Activated B cell treated with CpG ODN at 0.5 μM for 24 hours (primary cell): ENCODE results near the gene HEXD. TPM values are rescaled to one million over a fixed set of nuclear protein-coding genes. Genes with fewer than 3 reads are reported as not detected.
"Not testable (repeated sequence)": the region's sequence is repeated elsewhere in the genome, so short reads cannot be mapped to it uniquely, and the experiment has no call there.

ENCODE experiments used
- ATAC-seq: fragments of 200-7000 bp; cut with Tn5 transposase; one replicate; pipeline ENCODE4 v1.10.0; 2021; ENCODE audit warnings: low read depth, mild to moderate bottlenecking, moderate library complexity
- CTCF ChIA-PET: fragments of 350-600 bp; sonication (Branson Sonifier 250); formaldehyde crosslinking; loops from one replicate; lab custom pipeline; 2021; ENCODE audit warnings: antibody characterized with exemption; lab: Charles Lee
- POLR2A ChIA-PET: fragments of 350-600 bp; sonication (Branson Sonifier 250); formaldehyde crosslinking; loops from one replicate; lab custom pipeline; 2021; ENCODE audit warnings: antibody characterized with exemption; lab: Charles Lee
- DNase-seq: peaks from one replicate; pipeline ENCODE4 v3.0.0; 2022
- H3K27ac Mint-ChIP-seq: one replicate; pipeline ENCODE4 v1.8.0; 2020; ENCODE audit warnings: mixed read lengths
- H3K27me3 Mint-ChIP-seq: one replicate; pipeline ENCODE4 v1.8.0; 2021; ENCODE audit warnings: mixed read lengths
- H3K36me3 Mint-ChIP-seq: one replicate; pipeline ENCODE4 v1.8.0; 2021; ENCODE audit warnings: low read depth, mixed read lengths
- H3K4me1 Mint-ChIP-seq: one replicate; pipeline ENCODE4 v1.8.0; 2021; ENCODE audit warnings: mixed read lengths
- H3K4me3 Mint-ChIP-seq: one replicate; pipeline ENCODE4 v1.8.0; 2020; ENCODE audit warnings: mild to moderate bottlenecking, mixed read lengths
- H3K9me3 Mint-ChIP-seq: one replicate; pipeline ENCODE4 v1.8.0; 2020; ENCODE audit warnings: mixed read lengths
- intact Hi-C: fragments of 100-400 bp; cut with micrococcal nuclease; formaldehyde crosslinking; loops from one replicate; pipeline ENCODE4 v1.15.1; 2024
- total RNA-seq: library from RNA; stranded (reverse); gene quantifications from 2 replicates; pipeline ENCODE4 v1.2.3, GENCODE V29; 2022
- TF ChIP-seq, protein P1 (sequence below): fragments of 200-600 bp; IDR thresholded peaks from one replicate; pipeline ENCODE4 v1.8.0; 2022; ENCODE audit warnings: antibody characterized with exemption, mild to moderate bottlenecking

The HEXD gene
- total RNA-seq, 1 donor from 2014 or later = 88.8 TPM

DNA sequence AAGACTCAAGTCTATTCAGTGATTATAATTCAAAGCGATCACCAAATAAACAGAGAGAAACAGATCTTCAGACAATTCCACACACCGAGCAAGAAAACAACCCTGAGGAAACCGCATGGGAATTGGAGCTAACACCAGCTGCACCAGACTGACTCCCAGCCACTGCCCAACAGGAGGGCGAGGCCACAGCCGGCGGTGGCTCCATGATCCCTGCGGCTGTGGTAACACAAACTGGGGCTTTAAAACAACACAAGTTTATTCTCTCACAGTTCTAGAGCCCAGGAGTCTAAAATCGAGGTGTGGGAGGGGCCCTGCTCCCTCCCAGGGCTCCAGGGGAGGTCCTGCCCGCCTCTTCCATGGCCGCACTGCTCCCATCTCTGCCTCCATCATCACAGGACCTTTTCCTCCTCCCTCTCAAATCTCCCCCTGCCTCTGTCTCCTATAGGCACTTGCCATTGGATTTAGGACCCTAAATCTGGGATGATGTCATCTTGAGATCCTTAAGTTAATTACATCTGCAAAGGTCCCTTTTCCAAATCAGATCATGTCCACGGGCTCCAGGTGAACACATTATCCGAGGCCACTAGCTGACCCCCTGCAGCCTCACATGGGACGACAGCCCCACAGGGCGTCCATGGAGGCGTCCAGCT is 9.7 kb upstream of the HEXD start:
- no peak overlapping the region for H3K4me3 Mint-ChIP-seq
- TF ChIP-seq, protein P1, sequence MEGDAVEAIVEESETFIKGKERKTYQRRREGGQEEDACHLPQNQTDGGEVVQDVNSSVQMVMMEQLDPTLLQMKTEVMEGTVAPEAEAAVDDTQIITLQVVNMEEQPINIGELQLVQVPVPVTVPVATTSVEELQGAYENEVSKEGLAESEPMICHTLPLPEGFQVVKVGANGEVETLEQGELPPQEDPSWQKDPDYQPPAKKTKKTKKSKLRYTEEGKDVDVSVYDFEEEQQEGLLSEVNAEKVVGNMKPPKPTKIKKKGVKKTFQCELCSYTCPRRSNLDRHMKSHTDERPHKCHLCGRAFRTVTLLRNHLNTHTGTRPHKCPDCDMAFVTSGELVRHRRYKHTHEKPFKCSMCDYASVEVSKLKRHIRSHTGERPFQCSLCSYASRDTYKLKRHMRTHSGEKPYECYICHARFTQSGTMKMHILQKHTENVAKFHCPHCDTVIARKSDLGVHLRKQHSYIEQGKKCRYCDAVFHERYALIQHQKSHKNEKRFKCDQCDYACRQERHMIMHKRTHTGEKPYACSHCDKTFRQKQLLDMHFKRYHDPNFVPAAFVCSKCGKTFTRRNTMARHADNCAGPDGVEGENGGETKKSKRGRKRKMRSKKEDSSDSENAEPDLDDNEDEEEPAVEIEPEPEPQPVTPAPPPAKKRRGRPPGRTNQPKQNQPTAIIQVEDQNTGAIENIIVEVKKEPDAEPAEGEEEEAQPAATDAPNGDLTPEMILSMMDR = no peak
- CTCF ChIA-PET = no interaction called here
- POLR2A ChIA-PET = no interaction called here
- intact Hi-C loops = no loop called here
- no peak overlapping the region for H3K27ac Mint-ChIP-seq
- peaks cover 44% of the 10 kb centered on the region for H3K36me3 Mint-ChIP-seq
- H3K4me1 Mint-ChIP-seq = peaks cover 15% of the 10 kb centered on the region
- H3K9me3 Mint-ChIP-seq = no peaks in the 10 kb centered on the region
- no peaks in the 10 kb centered on the region for H3K27me3 Mint-ChIP-seq
- no peak for DNase-seq
- no peak for ATAC-seq

DNA sequence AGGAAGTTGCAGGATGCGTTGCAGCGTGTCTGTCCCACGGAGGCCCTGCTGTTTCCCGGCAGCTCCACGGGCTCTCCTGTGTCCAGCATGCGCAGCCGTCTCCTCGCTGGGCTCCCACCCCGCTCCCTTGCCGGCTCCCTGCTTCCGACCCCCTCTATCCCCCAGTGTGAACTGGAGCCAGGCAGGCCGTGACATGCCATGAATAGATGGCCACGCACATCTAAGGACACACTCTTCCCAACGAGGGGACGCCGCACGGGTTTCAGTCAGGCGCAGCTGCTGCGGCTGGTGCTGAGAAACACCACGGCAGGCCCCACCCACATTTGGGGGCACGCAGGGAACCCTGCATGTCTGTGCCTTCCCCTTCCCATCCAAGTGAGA is 9.2 kb upstream of the HEXD start:
- Mint-ChIP-seq H3K9me3 (no peaks in the 10 kb centered on the region), H3K4me3 (no peak overlapping the region)
- no peak for DNase-seq

DNA sequence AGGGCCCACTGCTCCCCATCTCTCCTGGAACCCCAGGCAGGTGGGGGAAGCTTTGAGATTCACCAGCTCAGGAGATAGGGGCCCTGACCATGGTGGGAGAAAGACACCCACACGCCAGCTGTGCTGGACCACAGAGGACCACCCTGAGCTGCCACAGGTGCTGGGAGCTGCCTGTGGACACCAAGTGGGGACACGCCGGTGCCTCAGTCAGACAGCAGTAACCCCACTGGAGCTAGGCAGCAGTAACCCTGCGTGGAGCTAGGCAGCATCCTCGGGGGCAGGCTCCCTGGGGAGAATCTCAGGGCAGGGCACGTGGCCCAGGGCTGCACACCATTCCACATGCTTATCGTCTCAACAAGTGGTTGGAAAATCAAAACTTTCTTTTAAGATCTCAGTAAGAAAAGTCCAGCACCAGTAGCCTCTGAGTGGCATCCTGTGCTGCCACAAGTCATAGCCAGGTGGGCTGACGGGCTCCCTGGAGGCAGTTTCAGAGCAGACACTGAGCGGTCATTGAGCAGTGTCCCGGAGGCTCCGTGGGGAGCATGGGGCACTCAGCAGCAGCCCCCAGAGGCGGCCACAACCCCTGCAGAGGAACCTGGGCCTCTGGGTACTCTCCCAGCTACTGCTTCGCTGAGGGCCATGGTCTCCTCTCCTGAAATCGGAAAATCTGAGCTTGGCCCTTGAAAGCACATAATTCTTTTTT is 8.0 kb upstream of the HEXD start:
- H3K36me3 Mint-ChIP-seq = peaks cover 41% of the 10 kb centered on the region
- intact Hi-C loops = no loop called here
- H3K27ac Mint-ChIP-seq = no peak overlapping the region
- H3K4me1 Mint-ChIP-seq = peaks cover 25% of the 10 kb centered on the region
- no peak for DNase-seq
- CTCF ChIA-PET = no interaction called here
- H3K4me3 Mint-ChIP-seq = no peak overlapping the region
- no peaks in the 10 kb centered on the region for H3K27me3 Mint-ChIP-seq
- ATAC-seq = no peak
- POLR2A ChIA-PET = interaction anchor here (0.5 kb wide), 1 partner anchor 537 kb away, joined by 17 read pairs; no protein-coding TSS in a partner anchor
- H3K9me3 Mint-ChIP-seq = no peaks in the 10 kb centered on the region
- TF ChIP-seq, protein P1 = no peak

More for the DNA sequence above, 9.2 kb upstream of the HEXD start:
- TF ChIP-seq, protein P1 = no peak
- intact Hi-C loops = no loop called here
- no peak for ATAC-seq
- ChIA-PET CTCF (interaction anchor here (0.5 kb wide), 1 partner anchor 16 kb away, joined by 4 read pairs; no protein-coding TSS in a partner anchor), POLR2A (no interaction called here)
- no peak overlapping the region for H3K27ac Mint-ChIP-seq
- no peaks in the 10 kb centered on the region for H3K27me3 Mint-ChIP-seq
- peaks cover 39% of the 10 kb centered on the region for H3K36me3 Mint-ChIP-seq
- peaks cover 15% of the 10 kb centered on the region for H3K4me1 Mint-ChIP-seq

DNA sequence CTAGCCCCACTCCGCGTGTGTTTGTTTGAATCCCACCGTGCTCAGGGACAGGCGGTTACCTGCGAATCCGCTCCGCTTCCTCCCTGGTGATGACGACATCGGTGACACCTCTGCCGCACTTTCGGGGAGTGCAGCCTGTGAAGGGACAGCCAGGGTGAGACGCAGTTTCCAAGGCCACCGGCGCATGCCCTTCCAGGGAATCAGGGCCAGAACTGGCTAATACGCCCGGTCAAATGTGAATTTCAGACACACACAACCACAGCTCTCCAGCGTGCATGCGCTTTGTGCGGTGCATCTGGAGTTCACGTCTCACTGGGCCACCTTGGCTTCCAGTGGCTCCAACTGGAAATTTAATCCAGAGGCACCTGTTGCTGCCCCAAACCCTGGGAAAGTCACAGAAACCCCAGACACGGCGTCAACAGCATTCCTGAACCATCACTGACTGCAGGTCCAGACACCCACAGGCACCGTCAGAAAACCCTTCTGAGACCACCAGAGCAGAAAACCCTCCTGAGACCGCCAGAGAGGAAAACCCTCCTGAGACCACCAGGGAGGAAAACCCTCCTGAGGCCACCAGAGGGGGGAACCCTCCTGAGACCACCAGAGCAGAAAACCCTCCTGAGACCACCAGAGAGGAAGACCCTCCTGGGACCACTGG is 6.6 kb upstream of the HEXD start:
- H3K36me3 Mint-ChIP-seq = peaks cover 36% of the 10 kb centered on the region
- no peaks in the 10 kb centered on the region for H3K9me3 Mint-ChIP-seq
- TF ChIP-seq, protein P1 = no peak
- ChIA-PET CTCF (no interaction called here), POLR2A (no interaction called here)
- no peak overlapping the region for H3K4me3 Mint-ChIP-seq
- no peak for DNase-seq
- H3K4me1 Mint-ChIP-seq = peaks cover 27% of the 10 kb centered on the region
- H3K27me3 Mint-ChIP-seq = no peaks in the 10 kb centered on the region
- intact Hi-C loops = no loop called here
- no peak for ATAC-seq
- no peak overlapping the region for H3K27ac Mint-ChIP-seq

DNA sequence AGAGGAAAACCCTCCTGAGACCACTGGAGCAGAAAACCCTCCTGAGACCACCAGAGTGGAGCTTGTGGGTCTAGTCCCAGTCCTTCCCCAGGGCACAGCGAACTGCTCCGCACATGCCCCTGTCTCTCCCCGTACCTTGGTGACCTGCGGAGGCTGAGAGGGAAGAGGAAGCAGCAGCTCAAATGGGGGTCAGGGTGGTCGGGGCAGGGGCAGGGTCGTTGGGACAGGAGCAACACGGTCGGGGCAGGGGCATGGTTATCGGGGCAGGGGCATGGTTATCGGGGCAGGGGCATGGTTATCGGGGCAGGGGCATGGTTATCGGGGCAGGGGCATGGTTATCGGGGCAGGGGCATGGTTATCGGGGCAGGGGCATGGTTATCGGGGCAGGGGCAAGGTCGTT is 6.1 kb upstream of the HEXD start:
- DNase-seq, CTCF ChIA-PET, intact Hi-C loops, POLR2A ChIA-PET, H3K27me3 Mint-ChIP-seq, H3K4me3 Mint-ChIP-seq, H3K9me3 Mint-ChIP-seq, H3K27ac Mint-ChIP-seq, ATAC-seq: not testable (repeated sequence)
- H3K4me1 Mint-ChIP-seq = peaks cover 27% of the 10 kb centered on the region
- peaks cover 36% of the 10 kb centered on the region for H3K36me3 Mint-ChIP-seq
